Vagina (tissue), 2 donors: ENCODE data around the gene AGPAT2.

Experiments
- CTCF ChIP-seq, 3 experiments: fragments of 450-650 bp in 2 of 3; fragments of 200-600 bp in 1 of 3; sonication (generic) in 1 of 3; IDR thresholded peaks; one replicate each; pipeline ENCODE4 v1.5.1; 2017 to 2019; ENCODE audit warnings: antibody characterized with exemption in 3 of 3, mild to moderate bottlenecking in 2 of 3, moderate library complexity in 2 of 3
- POLR2A ChIP-seq, 2 donors: fragments of 450-650 bp; IDR thresholded peaks; one replicate each; pipeline ENCODE4 v1.6.1; 2017; ENCODE audit warnings: antibody characterized with exemption in 2 of 2, mild to moderate bottlenecking in 2 of 2, moderate library complexity in 2 of 2

GRCh38 chr9:136682710-136683109 is 4.5 kb downstream of the AGPAT2 start:
- TF ChIP-seq POLR2A (IDR thresholded peaks at IDR 0.05) (no peak), CTCF (IDR thresholded peaks at IDR 0.05) (no peak)
